Amniotic stem cell (primary cell): ENCODE data around the gene AGAP1.

ENCODE experiments used
- DNase-seq: peaks from one replicate; lab custom pipeline; 2025; lab: John Stamatoyannopoulos, UW

The AGAP1 gene

DNA sequence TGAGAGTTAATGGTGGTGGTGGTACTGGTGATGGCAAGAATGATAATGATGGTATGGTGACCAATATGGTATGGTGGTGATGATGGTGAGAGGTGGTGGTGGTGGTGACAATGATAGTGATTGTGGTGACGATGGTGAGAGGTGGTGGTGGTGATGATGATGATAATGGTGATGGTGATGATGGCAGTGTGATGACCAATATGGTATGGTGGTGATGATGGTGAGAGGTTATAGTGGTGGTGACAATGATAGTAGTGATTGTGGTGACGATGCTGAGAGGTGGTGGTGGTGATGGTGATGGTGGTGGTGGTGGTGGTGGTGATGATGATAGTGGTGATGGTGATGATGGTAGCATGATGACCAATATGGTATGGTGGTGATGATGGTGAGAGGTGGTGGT is 505.2 kb downstream of the AGAP1 start:
- DNase-seq: no peak

DNA sequence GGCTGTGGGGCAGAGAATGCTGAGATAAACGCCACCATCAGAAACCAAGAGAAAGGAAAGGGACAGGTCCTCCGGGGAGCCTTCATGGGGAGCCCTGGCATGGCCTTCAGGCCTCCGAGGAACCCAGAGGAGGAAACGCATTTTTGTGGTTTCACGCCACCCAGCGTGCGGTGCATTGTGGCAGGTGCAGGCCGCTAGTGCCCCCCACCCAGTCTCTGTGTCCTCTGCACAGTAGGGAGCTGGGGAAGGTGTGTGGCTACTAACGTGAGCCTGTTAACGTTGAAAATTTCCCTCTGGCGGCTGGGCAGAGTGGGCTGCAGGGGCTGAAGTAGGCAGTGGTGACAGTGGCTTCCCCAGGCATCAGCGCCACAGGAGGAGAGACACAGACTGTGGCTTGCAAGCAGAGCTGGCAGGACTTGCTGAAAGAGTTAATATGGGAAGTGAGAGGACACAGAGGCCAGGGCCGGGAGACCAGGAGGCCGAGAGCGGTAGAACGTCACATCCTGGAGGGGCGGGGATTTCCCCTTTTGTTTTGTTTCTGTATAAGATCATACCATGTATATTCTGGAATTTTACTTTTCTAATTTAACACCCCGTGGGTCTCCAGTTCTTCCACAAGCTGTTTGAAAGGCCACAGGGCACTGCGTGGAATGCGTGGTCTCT is 507.5 kb downstream of the AGAP1 start:
- no peak for DNase-seq

DNA sequence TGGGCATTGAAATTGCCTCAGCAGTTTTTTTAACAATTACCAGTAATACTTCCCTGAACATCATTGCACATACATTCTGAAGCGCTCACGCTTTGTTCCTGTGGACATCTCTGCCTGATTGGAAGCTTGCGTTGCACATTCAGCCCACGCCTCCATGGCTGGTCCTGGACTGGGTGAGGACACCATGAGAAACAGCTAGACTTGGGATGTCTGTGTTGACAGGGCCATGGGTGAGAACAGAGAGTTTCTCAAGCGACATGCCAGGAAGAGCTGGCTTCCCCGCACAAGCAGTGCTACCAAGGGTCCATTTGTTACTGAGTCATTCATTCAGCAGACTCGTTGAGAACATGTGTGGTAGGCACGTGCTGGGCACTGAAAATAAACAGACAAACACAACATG is 508.0 kb downstream of the AGAP1 start:
- no peak for DNase-seq

DNA sequence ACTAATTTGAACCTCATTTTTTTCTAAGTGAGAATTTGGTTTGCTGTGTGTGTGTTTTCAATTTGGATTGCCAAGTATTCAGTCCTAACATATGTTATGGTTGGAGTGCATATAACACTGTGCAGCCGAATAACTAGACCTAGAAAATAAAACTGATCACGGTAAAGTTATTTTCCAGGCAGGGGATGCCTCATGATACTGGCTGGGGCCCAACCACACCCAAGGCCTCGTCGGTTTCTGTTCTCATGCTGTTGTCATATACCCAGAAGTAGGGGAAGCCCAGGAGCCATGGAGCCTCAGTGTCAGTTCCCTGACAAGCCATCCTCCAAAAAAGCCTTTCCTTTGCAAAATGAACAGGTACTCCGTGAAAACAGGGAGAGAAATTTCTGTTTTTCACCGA is 514.2 kb downstream of the AGAP1 start:
- DNase-seq: no peak

DNA sequence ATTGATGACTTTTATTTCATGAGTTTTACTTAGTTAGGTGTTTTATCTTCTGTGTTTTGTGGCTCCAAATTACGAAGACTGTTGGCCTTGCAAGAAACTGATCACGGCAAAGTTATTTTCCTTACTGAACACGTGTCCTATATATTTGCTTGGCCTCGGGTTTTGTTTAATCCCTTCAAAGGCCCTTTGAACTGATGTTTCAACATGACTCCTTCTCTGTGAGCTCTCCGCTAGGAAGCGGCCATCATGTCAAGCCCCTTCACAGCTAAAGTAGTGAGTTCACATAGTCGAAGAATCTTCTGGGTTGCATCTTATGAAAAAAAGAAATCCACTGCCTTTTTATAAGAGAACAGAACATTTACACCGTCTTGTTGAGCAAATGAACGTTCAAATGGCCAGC is 515.0 kb downstream of the AGAP1 start:
- no peak for DNase-seq

DNA sequence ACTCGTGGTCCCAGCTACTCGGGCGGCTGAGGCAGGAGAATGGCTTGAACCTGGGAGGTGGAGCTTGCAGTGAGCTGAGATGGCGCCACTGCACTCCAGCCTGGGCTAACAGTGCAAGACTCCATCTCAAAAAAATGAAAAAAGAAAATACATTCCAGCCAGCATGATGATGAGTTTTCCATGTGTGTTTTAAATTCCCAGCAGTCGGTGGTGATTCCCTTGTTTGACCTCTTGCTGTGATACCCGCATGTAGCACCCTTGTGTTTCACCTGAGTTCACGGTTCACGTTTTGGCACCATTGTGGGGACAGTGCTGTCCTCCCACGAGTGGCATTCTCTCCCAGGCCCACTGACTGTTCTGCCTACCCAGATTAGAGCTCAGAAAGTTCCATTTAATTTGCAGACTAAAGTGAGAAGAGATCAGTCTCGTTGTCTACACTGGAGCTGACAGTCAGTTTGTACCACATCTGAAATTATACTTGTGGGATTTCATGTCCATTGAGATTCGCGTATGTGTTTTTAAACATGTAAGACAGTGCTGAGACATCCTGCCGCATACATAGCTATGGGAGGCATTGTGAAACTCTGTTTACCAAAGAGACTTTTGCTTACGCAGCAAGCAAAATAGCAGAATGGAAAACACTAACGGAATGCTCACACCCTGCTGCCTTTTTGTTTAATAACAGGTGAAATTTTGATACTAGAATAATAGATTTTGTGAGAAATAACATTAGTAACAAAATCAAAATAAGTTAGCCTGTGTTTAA is 517.3 kb downstream of the AGAP1 start:
- DNase-seq: no peak

DNA sequence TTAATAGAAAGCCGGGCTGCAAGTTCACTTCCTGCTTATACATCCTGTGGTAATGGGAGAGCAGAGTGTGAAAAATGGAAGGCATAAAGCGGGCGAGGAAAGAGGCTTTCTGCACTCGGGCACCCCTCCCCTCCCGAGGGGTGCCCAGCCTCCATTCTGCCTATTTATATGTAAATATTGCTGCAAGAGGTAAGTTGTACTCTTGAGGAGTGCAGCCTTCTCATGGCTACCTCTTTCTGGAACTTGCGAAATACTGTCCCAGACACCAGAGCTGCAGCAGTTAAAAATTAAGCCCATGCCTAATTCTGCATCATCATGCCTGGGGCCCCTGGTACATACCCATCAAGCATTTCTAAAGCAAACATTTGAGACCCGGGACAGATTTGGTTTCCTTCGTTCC is 518.3 kb downstream of the AGAP1 start:
- DNase-seq: no peak

DNA sequence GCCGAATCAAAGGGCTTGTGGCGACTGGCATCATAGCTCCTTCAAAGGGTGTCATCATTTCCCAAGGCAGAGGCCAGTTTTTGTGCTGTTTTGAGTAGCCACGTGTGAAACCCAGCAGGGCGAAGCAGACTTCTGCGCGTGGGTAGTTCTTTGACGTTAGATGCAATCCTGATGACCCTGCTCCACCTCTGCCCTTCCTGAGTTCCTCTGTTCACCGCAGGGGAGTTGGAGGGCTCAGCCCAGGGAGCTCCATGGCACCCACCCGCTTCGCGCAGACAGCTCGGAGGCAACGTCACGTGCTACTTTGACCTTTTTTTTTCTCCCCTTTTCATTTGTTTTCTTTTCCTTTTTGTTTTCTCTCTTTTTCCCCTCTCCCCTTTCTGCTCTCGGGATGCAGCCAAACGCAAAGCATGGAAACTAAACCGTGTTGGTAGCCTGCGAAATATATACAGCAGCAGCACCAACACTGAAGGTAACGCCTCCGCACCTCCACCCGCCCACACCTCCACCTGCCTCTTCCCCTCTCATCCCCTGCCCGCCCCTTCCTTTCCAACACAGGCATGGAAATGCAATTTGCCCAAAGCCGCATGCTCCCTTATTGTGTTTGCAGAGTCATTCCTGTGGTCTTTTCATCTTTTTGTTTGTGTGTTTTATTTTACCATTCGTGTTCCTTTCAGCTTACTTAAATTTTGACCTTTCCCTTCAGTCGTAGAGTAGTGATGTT is 520.7 kb downstream of the AGAP1 start:
- DNase-seq: no peak

DNA sequence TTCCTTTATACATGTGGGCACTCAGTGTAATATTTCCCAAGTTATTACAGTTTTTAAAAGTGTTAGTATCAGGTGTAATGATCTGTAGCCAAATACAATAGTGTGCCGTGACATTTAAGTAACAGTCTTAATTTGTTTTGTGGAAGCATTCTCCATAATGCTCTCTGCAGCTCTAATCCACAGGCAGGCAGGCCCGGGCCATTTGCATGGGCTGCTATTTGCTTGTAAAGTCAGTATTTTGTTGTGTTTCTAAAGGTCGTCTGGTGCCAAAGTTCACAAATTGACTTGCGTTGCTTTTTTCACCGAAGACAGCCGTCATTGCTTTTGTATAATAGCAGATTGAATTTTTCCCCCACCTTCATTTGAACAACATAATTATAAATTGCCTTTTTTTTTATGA is 521.3 kb downstream of the AGAP1 start:
- DNase-seq: no peak

DNA sequence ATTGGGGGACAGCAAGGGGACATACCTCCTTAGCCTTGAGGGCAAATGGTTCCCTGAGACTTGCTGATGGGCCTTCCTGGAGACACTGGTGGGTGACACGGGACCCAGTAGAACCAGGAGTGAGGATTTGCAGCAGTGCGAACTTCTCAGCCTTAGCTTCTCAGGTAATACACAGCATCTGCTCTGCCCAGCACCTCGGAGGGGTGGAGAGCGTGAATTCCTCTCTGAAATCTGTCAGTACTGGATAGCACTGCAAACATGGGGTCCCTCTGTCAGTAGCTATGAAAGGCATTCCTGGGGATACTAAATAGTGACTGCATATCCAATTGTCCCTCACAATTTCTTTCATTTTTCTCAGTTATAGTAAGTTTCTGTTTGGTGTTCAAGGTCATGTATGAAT is 522.7 kb downstream of the AGAP1 start:
- DNase-seq: no peak

DNA sequence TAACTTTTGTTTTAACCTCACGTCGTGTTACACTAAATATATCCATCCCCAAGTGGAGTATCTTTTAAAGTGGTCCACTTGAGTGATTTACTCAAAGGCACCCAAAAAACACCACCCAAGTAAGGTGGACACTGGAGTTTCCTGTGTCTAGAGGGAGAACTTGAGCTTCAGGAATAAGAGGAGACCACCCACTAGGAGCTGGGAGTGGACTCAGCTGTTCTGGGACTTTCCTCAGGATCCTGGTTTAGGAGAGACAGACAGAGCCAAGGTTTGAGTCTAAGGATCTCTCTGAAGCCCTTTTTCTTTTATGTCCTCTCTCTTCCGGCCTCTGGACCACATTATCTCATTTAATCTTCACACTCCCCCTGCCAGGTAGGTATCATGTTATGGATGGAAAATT is 523.6 kb downstream of the AGAP1 start:
- no peak for DNase-seq

DNA sequence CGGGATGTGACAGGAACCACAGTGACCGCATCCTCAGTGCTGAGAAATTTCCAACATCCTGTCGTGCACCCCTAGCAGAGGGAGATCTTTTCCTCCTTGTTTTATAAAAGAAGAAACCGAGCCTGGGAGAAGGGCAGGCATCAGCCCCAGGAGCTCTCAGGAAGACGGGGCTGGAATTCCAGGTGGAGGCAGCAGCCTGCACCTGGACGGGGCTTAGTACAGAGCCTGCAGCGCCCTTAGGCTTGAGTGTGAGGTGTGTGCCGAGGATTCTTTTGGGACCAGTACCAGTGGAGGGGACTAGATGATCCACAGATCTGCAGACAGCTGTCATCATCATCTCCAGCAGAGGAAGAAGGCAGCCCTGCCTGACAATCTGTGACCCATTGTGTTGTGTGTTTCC is 525.6 kb downstream of the AGAP1 start:
- no peak for DNase-seq

DNA sequence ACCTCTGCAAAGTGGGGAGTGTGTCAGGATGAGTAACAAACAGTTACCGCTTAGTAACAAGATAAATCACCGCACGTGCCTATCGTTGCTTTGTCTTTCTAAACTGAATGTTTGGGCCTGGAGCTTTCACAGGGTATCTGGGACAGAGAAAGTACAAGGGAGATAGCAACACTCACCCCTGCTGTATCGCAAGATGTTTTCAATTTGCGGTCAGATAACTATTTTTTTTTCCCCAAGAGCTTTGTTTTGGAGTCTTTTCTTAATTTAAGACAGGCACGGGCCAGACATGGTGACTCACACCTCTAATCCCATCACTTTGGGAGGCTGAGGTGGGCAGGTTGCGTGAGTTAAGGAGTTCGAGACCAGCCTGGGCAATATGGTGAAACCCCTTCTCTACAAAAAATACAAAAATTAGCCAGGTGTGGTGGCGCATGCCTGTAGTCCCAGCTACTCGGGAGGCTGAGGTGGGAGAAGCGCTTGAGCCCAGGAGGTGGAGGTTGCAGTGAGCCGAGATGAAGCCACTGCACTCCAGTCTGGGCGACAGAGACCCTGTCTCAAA is 527.7 kb downstream of the AGAP1 start:
- no peak for DNase-seq

DNA sequence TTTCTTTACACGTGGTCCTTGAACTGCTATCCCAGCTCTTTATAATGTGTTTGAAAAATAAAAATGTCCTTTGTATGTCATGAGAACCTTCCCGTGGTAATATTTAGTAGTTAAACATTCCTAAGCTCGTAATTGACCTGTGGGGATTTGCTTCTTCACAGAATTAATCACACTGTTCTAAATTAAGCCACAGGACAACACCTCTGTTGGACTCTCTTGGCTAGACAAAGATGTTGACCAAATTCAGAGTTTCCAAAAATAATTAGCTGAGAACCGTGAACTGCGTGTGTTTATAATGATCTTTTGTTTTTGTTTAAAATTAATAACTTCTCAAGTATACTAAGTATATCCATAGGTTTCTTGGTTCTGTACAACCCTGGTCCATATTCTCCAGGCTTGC is 528.3 kb downstream of the AGAP1 start:
- DNase-seq: no peak

DNA sequence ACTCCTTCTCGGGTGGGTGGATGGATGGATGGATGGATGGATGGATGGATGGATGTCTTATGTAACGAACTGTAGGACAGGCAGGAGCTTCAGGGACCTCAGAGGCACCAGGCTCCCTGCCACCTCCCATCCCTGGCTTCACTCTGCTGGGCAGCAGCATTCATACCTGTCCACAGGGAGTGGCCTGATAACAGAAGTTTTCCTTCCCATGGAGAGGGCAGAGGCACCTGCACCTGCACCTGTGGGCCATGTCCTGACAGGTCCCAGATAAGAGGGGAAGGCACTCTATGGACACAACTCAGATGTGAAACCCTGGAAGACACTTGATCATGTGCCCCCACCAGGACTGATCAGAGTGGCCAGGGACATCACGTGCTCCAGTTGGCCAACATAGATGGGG is 532.0 kb downstream of the AGAP1 start:
- DNase-seq: no peak

DNA sequence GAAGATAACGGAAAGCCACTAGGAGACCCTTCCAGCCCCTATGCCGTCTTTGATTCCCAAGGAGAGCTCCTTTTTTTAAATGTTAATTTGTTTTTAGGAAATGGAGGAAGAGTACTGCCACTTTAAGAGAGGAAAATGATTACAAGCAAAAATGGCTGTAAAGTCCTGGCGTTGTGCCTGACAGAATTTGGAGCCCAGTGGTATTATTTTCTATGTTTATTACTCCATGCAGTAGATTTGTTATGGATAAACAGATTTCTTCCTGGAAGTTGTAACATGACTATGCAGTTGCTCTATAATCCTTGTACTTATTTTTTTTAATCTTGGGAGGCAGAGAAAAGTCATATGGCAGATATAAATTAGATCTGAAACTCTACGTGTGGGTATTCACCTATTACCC is 533.0 kb downstream of the AGAP1 start:
- DNase-seq: no peak

DNA sequence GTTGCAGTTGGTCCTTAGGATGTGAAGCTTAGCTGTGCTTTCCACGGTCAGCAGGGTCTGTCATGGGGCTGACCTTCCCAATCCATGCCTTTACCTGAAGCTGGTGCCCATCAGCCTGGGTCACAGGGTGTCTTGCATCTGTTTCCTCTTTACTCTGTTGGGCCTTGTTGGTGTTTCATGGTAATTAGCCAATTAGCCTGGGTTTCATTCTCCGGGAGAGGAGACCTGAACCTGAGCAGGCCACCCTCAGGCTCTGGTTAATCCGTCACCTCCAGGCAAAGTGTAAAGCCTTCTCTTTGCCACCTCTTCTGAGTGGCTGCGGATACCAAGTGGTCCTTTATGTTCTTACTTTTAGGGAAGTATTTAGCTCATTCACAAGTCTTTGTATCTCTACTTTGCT is 534.2 kb downstream of the AGAP1 start:
- no peak for DNase-seq

DNA sequence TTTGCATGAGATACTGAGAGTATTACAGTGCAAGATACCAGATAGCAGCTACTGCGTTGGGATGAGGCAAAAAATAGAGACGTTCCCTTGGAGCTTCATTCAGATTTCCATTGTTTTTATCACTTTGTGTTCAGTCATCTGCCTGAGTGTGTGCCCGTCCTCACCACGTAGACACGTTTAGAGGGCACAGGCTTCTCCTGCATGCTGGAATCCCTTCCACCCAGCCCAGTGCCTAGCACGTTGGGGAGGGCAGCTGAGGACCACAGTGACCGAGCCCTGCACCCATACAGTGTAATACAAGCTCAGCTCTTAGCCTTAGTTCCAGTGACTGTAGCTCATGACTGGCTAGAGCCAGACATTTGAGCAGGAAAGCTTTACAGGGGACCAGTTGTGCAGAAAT is 539.6 kb downstream of the AGAP1 start:
- DNase-seq: no peak

DNA sequence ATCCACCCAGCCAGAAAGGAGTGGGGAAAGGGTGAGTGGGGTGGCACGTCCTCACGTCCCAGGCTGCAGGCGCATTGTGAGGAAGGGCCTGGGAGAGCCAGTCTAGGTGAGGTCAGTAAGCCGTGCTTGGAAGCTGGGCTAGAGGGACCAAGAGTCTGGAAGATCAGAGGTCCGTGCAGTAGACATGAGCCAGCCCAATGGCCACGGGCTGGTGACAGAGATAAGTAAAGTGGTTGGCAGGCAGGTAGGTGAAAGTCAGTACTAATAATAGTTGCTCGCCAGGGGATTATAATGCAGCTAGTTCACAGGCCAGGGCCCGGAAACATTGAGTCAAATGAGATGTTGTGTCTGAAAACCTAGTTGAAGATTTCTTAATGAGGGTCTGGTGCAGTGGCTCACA is 541.1 kb downstream of the AGAP1 start:
- DNase-seq: no peak

DNA sequence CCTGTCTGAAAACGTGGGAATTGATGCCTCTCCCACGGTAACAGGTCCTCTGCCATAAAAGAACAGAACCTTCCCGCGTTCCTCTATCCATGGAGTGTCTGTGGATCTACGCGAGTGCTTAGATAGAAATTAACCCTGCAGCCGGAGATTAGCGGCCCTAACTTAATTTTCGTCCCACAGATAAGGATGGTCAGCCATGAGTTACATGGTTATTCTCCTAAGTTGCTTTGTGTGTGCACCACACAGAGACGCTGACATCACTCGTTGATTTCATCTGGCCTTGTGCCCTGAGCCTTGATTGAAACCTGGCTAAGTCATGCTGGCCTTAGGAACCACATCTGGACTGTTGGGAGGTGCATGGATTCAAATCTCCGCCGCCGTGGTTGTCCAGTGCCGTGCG is 542.2 kb downstream of the AGAP1 start:
- DNase-seq: no peak

DNA sequence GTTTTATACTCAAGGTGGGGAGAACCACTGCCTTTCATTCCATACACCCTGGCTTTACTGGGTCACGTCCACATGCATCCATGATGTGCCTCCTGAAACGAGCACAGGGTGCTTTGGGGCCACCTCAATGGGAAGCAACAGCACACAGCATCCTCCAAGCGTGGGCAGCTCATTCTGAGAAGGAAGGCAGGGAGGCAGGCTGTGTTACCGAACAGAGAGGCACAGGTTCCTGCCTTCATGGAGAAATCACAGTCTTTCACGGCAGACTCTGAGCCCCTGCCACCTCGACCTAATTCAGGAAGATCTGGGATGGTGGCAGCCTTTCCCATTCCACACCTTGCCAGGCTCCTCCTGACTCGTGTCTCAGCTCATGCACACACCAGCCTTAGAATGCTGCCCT is 544.3 kb downstream of the AGAP1 start:
- no peak for DNase-seq

DNA sequence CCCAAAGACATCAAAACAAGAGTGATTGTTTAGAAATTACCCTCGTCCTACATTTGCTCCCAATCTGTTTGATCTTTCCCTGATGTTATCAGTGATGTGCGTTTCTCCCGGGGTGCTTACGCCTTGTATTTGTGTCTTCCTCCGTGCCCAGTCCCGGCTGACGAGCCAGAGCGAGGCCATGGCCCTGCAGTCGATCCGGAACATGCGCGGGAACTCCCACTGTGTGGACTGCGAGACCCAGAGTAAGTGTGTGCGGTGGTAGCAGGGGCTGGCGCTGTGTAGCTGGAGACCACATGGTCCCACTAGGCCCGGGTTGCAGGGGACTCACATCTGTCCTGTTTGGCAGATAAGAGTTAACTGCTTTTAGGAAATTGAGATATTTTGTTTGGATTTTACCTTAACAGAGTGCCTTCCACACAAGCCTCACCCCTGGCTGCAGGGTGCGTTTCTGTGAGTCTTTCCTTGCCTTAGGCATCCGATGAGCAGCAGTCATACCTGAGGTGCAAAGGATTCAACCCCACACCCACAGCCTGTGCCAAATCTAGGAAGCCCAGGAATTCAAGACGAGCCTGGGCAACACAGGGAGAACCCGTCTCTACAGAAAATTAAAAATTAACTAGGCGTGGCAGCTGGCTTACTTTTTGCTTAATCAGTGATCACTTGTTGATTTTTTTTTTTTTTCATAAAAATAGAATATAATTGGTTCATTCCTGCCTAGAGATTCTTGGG is 546.9 kb downstream of the AGAP1 start:
- DNase-seq: no peak
